Ascending aorta (tissue), 2 donors: Measurements from ENCODE around the gene CAPRIN1. TPM values are rescaled to one million over a fixed set of nuclear protein-coding genes. Genes with fewer than 3 reads are reported as not detected.

Source experiments
- DNase-seq, 2 donors: peaks; one replicate each; pipeline ENCODE4 v3.0.0-alpha.2; 2019; ENCODE audit warnings: low spot score in 2 of 2
- H3K27ac ChIP-seq, 2 donors: fragments of 200-600 bp; sonication (generic); one replicate each; pipeline ENCODE4 v1.5.1; 2016 to 2017; ENCODE audit warnings: mild to moderate bottlenecking in 1 of 2
- H3K27me3 ChIP-seq: fragments of 200-600 bp; sonication (generic); one replicate; pipeline ENCODE4 v1.5.1; 2017
- H3K36me3 ChIP-seq, 2 donors: fragments of 200-600 bp; sonication (generic); one replicate each; pipeline ENCODE4 v1.5.1; 2016
- H3K4me1 ChIP-seq, 2 donors: fragments of 200-600 bp; sonication (generic); one replicate each; pipeline ENCODE4 v1.5.1; 2016 to 2017; ENCODE audit warnings: mild to moderate bottlenecking in 1 of 2
- H3K4me3 ChIP-seq, 2 donors: fragments of 200-600 bp; sonication (generic); one replicate each; pipeline ENCODE4 v1.5.1; 2016 to 2017; ENCODE audit warnings: mild to moderate bottlenecking in 1 of 2
- H3K9me3 ChIP-seq, 2 donors: fragments of 200-600 bp; sonication (generic); one replicate each; pipeline ENCODE4 v1.5.1; 2016
- CTCF ChIP-seq, 3 experiments: fragments of 200-600 bp in 2 of 3; fragments of 450-650 bp in 1 of 3; sonication (generic) in 2 of 3; IDR thresholded peaks; one replicate each; pipeline ENCODE4 v1.5.1; 2016 to 2019; ENCODE audit warnings: antibody characterized with exemption in 3 of 3, mild to moderate bottlenecking in 1 of 3, moderate library complexity in 1 of 3
- intact Hi-C: fragments of 100-400 bp; cut with DNase I; formaldehyde crosslinking; loops from one replicate; pipeline ENCODE4 v1.15.1; 2023
- total RNA-seq: library from RNA; depleted of rRNA; stranded (reverse); fragments of >200 nt; gene quantifications from one replicate; pipeline ENCODE4 v1.1.0, GENCODE V29; 2016

The CAPRIN1 gene
- 155 TPM for total RNA-seq

DNA sequence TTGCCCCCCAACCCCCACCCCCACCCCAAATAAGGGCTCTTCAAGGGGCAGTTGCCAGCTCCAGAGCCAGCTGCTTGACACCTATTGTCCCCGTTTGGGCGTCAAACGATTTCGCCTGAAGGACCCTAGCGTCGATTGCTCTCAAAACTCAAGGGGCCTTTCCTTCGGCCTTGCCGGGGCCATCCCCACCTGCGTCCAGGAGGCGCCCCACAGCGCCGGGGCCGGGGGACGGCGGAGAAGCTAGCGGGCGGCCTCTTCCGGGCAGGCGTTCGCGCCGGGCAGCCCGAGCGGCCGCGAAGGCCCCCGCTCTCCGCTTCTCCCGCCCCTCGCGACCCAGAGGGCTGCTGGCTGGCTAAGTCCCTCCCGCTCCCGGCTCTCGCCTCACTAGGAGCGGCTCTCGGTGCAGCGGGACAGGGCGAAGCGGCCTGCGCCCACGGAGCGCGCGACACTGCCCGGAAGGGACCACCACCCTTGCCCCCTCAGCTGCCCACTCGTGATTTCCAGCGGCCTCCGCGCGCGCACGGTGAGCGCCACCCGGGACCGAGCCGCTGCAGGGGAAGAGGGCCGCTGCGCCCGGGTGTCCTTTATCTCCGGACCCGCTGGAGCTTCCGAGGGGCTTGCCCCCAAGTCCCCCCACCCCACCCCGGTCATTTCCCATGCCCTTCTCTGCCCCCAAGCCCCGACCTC lies at the start of gene CAPRIN1:
Gene CAPRIN1 (plus strand): TSS at position 383 of the 687 bp plus-strand sequence. CDS start 690 bp downstream, outside the sequence.
- Histone ChIP-seq H3K27ac (peak within 1 kb of the TSS; percentile 98 to 100), H3K36me3 (peaks cover 0 to 5% of the 10 kb centered on the region in 2 donors), H3K4me1 (peaks cover 6 to 26% of the 10 kb centered on the region in 2 donors), H3K27me3 (no peaks in the 10 kb centered on the region), H3K4me3 (peak within 1 kb of the TSS; percentile 92 to 99), H3K9me3 (no peaks in the 10 kb centered on the region)
- peak in 1 of 3 experiments; percentile 8 for TF ChIP-seq CTCF (IDR thresholded peaks at IDR 0.05)
- intact Hi-C loops: loop anchor here (1.0 to 5.0 kb wide), 9 partner anchors 23 to 1469 kb away; partner anchors contain the start of genes ABTB2, APIP, C11orf91 and EIF3M
- DNase-seq: peak; percentile 23 to 91

DNA sequence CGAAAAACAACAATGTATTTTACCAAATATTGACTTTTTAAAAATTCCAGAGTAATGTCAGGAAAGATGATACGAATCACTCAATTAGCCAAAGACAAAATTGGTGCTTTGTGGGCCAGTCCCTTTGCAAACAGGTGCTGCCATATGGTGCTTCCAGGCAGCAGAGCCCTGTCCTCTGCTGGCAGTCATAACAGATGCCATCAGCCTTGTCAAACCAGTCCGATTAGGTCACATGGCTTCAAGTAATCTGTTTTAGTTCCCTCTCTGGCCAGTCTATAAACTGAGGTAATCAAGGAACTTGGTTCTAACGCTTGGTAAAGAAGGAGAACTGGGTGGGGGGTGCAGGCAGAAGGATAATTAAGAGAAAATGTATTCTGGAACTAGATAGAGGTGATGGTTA lies 49.1 kb upstream of the CAPRIN1 start:
- no peak for TF ChIP-seq CTCF (IDR thresholded peaks at IDR 0.05)
- no peak for DNase-seq
- intact Hi-C loops: no loop called here
- H3K9me3 ChIP-seq: no peaks in the 10 kb centered on the region
- no peaks in the 10 kb centered on the region for H3K4me1 ChIP-seq
- H3K27ac ChIP-seq: no peak overlapping the region
- no peaks in the 10 kb centered on the region for H3K27me3 ChIP-seq
- no peaks in the 10 kb centered on the region for H3K36me3 ChIP-seq
- no peak overlapping the region for H3K4me3 ChIP-seq

DNA sequence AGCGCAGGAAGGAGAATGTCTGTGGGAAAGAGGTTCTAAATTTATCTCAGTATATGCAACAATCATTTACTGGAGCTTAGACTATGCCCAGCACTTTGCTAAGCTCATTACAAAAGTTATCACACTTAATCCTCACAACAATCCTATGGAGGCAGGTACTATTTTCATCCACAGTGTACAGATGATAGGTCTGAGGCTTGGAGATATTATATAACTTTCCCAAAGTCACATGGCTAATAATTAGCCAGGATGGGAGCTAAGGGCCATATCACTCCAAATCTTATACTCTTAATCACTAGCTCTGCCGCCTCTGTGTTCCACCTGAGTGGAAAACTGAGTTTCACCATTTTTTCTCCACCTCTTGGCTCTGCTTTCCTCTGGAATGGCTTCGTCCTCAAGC lies 47.3 kb upstream of the CAPRIN1 start:
- H3K27ac ChIP-seq: no peak overlapping the region
- no peaks in the 10 kb centered on the region for H3K27me3 ChIP-seq
- no peak for DNase-seq
- TF ChIP-seq CTCF (IDR thresholded peaks at IDR 0.05): no peak
- H3K9me3 ChIP-seq: no peaks in the 10 kb centered on the region
- H3K4me3 ChIP-seq: no peak overlapping the region
- H3K36me3 ChIP-seq: no peaks in the 10 kb centered on the region
- H3K4me1 ChIP-seq: no peaks in the 10 kb centered on the region
- intact Hi-C loops: no loop called here

- no peak for DNase-seq
- H3K9me3 ChIP-seq: no peaks in the 10 kb centered on the region
- no peak overlapping the region for H3K27ac ChIP-seq
- no peak overlapping the region for H3K4me3 ChIP-seq
- H3K4me1 ChIP-seq: no peaks in the 10 kb centered on the region
- no peaks in the 10 kb centered on the region for H3K27me3 ChIP-seq
- TF ChIP-seq CTCF (IDR thresholded peaks at IDR 0.05): no peak
- H3K36me3 ChIP-seq: no peaks in the 10 kb centered on the region
- intact Hi-C loops: no loop called here
Observed at GRCh38 chr11:34006876-34007275, 44.7 kb upstream of the CAPRIN1 start.

DNA sequence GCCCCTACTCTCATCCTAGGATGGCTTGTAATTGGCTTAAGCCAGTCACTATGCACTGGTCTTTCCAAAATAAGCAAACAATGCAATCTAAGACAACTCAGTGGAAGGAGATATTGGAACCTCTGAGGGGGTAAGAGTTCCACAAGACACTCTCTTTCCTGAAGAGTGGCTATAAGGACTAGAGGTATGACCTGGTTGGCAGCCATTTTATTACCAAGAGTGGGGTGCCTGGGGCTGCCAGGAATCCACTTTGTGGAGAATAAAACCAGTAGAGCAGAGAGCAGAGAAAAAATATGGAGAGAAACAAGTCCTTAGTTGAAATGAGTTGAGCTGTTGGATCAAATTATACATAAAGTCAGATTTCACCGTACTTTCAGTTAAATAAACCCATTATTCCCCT lies 38.8 kb upstream of the CAPRIN1 start:
- DNase-seq: no peak
- TF ChIP-seq CTCF (IDR thresholded peaks at IDR 0.05): no peak
- intact Hi-C loops: no loop called here
- no peaks in the 10 kb centered on the region for H3K4me1 ChIP-seq
- no peak overlapping the region for H3K27ac ChIP-seq
- no peaks in the 10 kb centered on the region for H3K36me3 ChIP-seq
- no peak overlapping the region for H3K4me3 ChIP-seq
- H3K27me3 ChIP-seq: no peaks in the 10 kb centered on the region
- H3K9me3 ChIP-seq: no peaks in the 10 kb centered on the region
